Sigmoid colon (tissue), 7 donors: Measurements from ENCODE around the gene ZAR1L. TPM values are rescaled to one million over a fixed set of nuclear protein-coding genes. Genes with fewer than 3 reads are reported as not detected.
"Not testable (repeated sequence)": the region's sequence is repeated elsewhere in the genome, so short reads cannot be mapped to it uniquely, and the experiment has no call there.

Experiments used
- DNase-seq: peaks from one replicate; pipeline ENCODE4 v3.0.0-alpha.2; 2019
- H3K27ac ChIP-seq, 4 donors: fragments of 200-600 bp; sonication (generic); one replicate each; pipeline ENCODE4 v1.5.1; 2016 to 2019; ENCODE audit warnings: mild to moderate bottlenecking in 1 of 4
- H3K27me3 ChIP-seq, 3 donors: fragments of 200-600 bp; sonication (generic); one replicate each; pipeline ENCODE4 v1.5.1; 2019; ENCODE audit warnings: mild to moderate bottlenecking in 1 of 3
- H3K36me3 ChIP-seq, 4 donors: fragments of 200-600 bp; sonication (generic); one replicate each; pipeline ENCODE4 v1.5.1; 2016 to 2019
- H3K4me1 ChIP-seq, 4 donors: fragments of 200-600 bp; sonication (generic); one replicate each; pipeline ENCODE4 v1.5.1; 2017 to 2019
- H3K4me3 ChIP-seq, 4 donors: fragments of 200-600 bp; sonication (generic); one replicate each; pipeline ENCODE4 v1.5.1; 2017 to 2019; ENCODE audit warnings: mild to moderate bottlenecking in 2 of 4, moderate library complexity in 1 of 4
- H3K9me3 ChIP-seq, 4 donors: fragments of 200-600 bp in 3 of 4; sonication (generic) in 3 of 4; one replicate each; pipeline versions ENCODE4 v1.5.1 to v1.6.1; 2013 to 2019
- CTCF ChIP-seq, 4 experiments: fragments of 450-650 bp in 3 of 4; fragments of 200-600 bp in 1 of 4; IDR thresholded peaks; one replicate each; pipeline ENCODE4 v1.5.1; 2016 to 2019; ENCODE audit warnings: antibody characterized with exemption in 4 of 4, mild to moderate bottlenecking in 3 of 4, moderate library complexity in 2 of 4
- EP300 ChIP-seq, 4 donors: sonication (generic); formaldehyde crosslinking; IDR thresholded peaks; one replicate each; pipeline ENCODE4 v1.6.1; 2017; ENCODE audit warnings: antibody characterized with exemption in 4 of 4
- POLR2A ChIP-seq, 2 donors: fragments of 450-650 bp; IDR thresholded peaks; one replicate each; pipeline ENCODE4 v1.6.1; 2016; ENCODE audit warnings: antibody characterized with exemption in 2 of 2, mild to moderate bottlenecking in 2 of 2, moderate library complexity in 2 of 2
- POLR2AphosphoS5 ChIP-seq, 4 donors: sonication (generic); formaldehyde crosslinking; IDR thresholded peaks; one replicate each; pipeline ENCODE4 v1.6.1; 2017; ENCODE audit warnings: antibody characterized with exemption in 4 of 4
- WGBS, 2 donors: extraction: QIAGEN DNeasy Blood & Tissue Kit; methylation state at CpG; one replicate each; pipeline ENCODE4 v1.1.7; 2013; 5-methylcytosine and 5-hydroxymethylcytosine counted together
- intact Hi-C: fragments of 100-400 bp; cut with DNase I; formaldehyde crosslinking; loops from one replicate; pipeline ENCODE4 v1.15.1; 2023
- polyA plus RNA-seq, 3 donors: library from polyadenylated mRNA; stranded (reverse); fragments of 200-250 nt; gene quantifications; one replicate each; pipeline ENCODE4 v1.2.3, GENCODE V29; 2013
- total RNA-seq, 4 donors: library from RNA; depleted of rRNA; stranded (reverse); fragments of >200 nt; gene quantifications; one replicate each; pipeline ENCODE4 v1.1.0, GENCODE V29; 2016
- donor health status: healthy with polysubstance abuse.
- donor health status: Bipolar disorder and iron deficiency.
- donor health status: healthy.

The ZAR1L gene
- not detected for total RNA-seq
- polyA plus RNA-seq: not detected

GRCh38 chr13:32315238-32316027, at the start of gene ZAR1L, which contains the start of gene BRCA2:
TSS of gene ZAR1L (minus strand) at chr13:32315363. CDS start at chr13:32311925, 3,438 bp downstream.
TSS of gene BRCA2 (plus strand) at chr13:32315508. CDS start at chr13:32316461, 953 bp downstream.
- Histone ChIP-seq H3K36me3 (no peaks in the 10 kb centered on the region), H3K4me1 (peaks cover 0 to 11% (median 6%) of the 10 kb centered on the region in 4 donors), H3K9me3 (no peaks in the 10 kb centered on the region), H3K4me3 (peak within 1 kb of the TSS; percentile 53 to 90 (median 76)), H3K27ac (peak within 1 kb of the TSS; percentile 90 to 93 (median 92)), H3K27me3 (no peaks in the 10 kb centered on the region)
- intact Hi-C loops: loop anchor here (5.0 kb wide), 2 partner anchors 112 to 163 kb away; partner anchors contain the start of gene N4BP2L1
- 1% methylated on average over 60 of the region's 60 CpGs for WGBS, 2 donors
- TF ChIP-seq CTCF (IDR thresholded peaks at IDR 0.05): no peak
- TF ChIP-seq POLR2A (IDR thresholded peaks at IDR 0.05): peak; percentile 46 to 61
- TF ChIP-seq POLR2AphosphoS5 (IDR thresholded peaks at IDR 0.05): peak; percentile 65 to 89 (median 88)
- TF ChIP-seq EP300 (IDR thresholded peaks at IDR 0.05): peak in 1 of 4 donors; percentile 18
- DNase-seq: peak; percentile 94

- Histone ChIP-seq H3K27ac (no peak overlapping the region), H3K27me3 (no peaks in the 10 kb centered on the region), H3K4me1 (no peaks in the 10 kb centered on the region), H3K4me3 (no peak overlapping the region), H3K9me3 (peaks cover 0 to 3% (median 0%) of the 10 kb centered on the region in 4 donors), H3K36me3 (no peaks in the 10 kb centered on the region)
- no peak for DNase-seq
- TF ChIP-seq CTCF (IDR thresholded peaks at IDR 0.05) (no peak), POLR2AphosphoS5 (IDR thresholded peaks at IDR 0.05) (no peak), EP300 (IDR thresholded peaks at IDR 0.05) (no peak), POLR2A (IDR thresholded peaks at IDR 0.05) (no peak)
- WGBS, 2 donors: 87 to 94% methylated on average over 2 of the region's 2 CpGs
- intact Hi-C loops: no loop called here
Measured at GRCh38 chr13:32362574-32362973, 47.4 kb upstream of the ZAR1L start.

- H3K4me1 ChIP-seq, H3K36me3 ChIP-seq, H3K27me3 ChIP-seq, H3K9me3 ChIP-seq, H3K4me3 ChIP-seq, DNase-seq, H3K27ac ChIP-seq, intact Hi-C loops: not testable (repeated sequence)
- WGBS, 2 donors: 96 to 97% methylated on average over 8 of the region's 8 CpGs
Measured at GRCh38 chr13:32355935-32356334, 40.8 kb upstream of the ZAR1L start.

GRCh38 chr13:32354040-32354439, 38.9 kb upstream of the ZAR1L start:
- no peak for DNase-seq
- H3K27ac ChIP-seq: no peak overlapping the region

GRCh38 chr13:32350839-32351441, 35.8 kb upstream of the ZAR1L start:
- H3K36me3 ChIP-seq, H3K27ac ChIP-seq, DNase-seq, intact Hi-C loops, H3K4me1 ChIP-seq, H3K9me3 ChIP-seq, H3K4me3 ChIP-seq, H3K27me3 ChIP-seq: not testable (repeated sequence)
- 91 to 98% methylated on average over 15 of the region's 15 CpGs for WGBS, 2 donors

More at GRCh38 chr13:32354040-32354439, 38.9 kb upstream of the ZAR1L start:
- TF ChIP-seq POLR2A (IDR thresholded peaks at IDR 0.05): no peak
- TF ChIP-seq POLR2AphosphoS5 (IDR thresholded peaks at IDR 0.05): no peak
- no peak for TF ChIP-seq CTCF (IDR thresholded peaks at IDR 0.05)
- no peak for TF ChIP-seq EP300 (IDR thresholded peaks at IDR 0.05)
- peaks cover 0 to 3% (median 0%) of the 10 kb centered on the region in 4 donors for H3K36me3 ChIP-seq
- no peaks in the 10 kb centered on the region for H3K9me3 ChIP-seq
- WGBS, 2 donors: 99 to 100% methylated on average over 1 of the region's 1 CpG
- no peak overlapping the region for H3K4me3 ChIP-seq
- H3K27me3 ChIP-seq: no peaks in the 10 kb centered on the region
- H3K4me1 ChIP-seq: no peaks in the 10 kb centered on the region
- intact Hi-C loops: no loop called here
